ENCODE measurements around the gene ZBTB46. TPM values are rescaled to one million over a fixed set of nuclear protein-coding genes. Genes with fewer than 3 reads are reported as not detected.

The ZBTB46 gene
- total and polyA plus RNA-seq, 2 experiments from 2014 or later, result 2.0 to 4.0 TPM

DNA sequence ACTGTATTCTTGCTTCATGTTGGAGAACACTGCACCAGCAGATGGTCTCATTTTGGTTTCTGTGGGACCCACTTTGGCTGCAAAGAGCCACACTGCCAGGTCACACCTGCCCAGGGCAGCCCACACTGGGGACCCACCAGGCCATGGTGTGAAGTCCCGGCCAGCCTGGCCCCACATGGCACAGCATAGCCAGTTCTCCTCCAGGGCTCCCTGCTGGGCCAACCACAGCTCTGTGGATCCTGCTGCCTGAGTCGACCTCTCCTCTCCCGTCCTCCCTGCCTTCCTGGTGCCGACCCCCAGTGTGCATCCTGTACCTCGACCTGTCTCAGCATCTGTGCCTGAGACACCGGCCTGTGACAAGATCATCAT, 126.3 kb downstream of the ZBTB46 start:
- H3K36me3 ChIP-seq (replicated peaks; ENCODE audit: insufficient read depth, low read depth), result no peaks in the 10 kb centered on the region
- no peak overlapping the region for H3K27ac ChIP-seq
- no peaks in the 10 kb centered on the region for H3K9me2 ChIP-seq (replicated peaks; ENCODE audit: insufficient read depth)
- peaks cover 3% of the 10 kb centered on the region for H4K20me1 ChIP-seq (ENCODE audit: insufficient read depth, poor library complexity, severe bottlenecking)
- no peak overlapping the region for H3K4me3 ChIP-seq
- no peak for TF ChIP-seq EZH2phosphoT487 (IDR thresholded peaks at IDR 0.05; ENCODE audit: low read depth, severe bottlenecking, unreplicated experiment)
- no peak for TF ChIP-seq EZH2 (IDR thresholded peaks at IDR 0.05; ENCODE audit: borderline replicate concordance)
- TF ChIP-seq, protein P1, sequence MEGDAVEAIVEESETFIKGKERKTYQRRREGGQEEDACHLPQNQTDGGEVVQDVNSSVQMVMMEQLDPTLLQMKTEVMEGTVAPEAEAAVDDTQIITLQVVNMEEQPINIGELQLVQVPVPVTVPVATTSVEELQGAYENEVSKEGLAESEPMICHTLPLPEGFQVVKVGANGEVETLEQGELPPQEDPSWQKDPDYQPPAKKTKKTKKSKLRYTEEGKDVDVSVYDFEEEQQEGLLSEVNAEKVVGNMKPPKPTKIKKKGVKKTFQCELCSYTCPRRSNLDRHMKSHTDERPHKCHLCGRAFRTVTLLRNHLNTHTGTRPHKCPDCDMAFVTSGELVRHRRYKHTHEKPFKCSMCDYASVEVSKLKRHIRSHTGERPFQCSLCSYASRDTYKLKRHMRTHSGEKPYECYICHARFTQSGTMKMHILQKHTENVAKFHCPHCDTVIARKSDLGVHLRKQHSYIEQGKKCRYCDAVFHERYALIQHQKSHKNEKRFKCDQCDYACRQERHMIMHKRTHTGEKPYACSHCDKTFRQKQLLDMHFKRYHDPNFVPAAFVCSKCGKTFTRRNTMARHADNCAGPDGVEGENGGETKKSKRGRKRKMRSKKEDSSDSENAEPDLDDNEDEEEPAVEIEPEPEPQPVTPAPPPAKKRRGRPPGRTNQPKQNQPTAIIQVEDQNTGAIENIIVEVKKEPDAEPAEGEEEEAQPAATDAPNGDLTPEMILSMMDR (IDR thresholded peaks at IDR 0.05; ENCODE audit: poor library complexity), result no peak
- peaks cover 13% of the 10 kb centered on the region for H3K4me1 ChIP-seq (ENCODE audit: insufficient read depth)
- peaks cover 39% of the 10 kb centered on the region for H3K79me2 ChIP-seq
- H3K9me3 ChIP-seq (ENCODE audit: low read depth), result no peaks in the 10 kb centered on the region
- WGBS (ENCODE audit: low lambda C conversion rate, missing lambda C conversion rate), result 80% methylated on average over 6 of the region's 6 CpGs
- no peaks in the 10 kb centered on the region for H3K27me3 ChIP-seq
- H2AFZ ChIP-seq, result no peak overlapping the region
- no peak for DNase-seq (ENCODE audit: low spot score)
- no peak overlapping the region for H3K4me2 ChIP-seq

DNA sequence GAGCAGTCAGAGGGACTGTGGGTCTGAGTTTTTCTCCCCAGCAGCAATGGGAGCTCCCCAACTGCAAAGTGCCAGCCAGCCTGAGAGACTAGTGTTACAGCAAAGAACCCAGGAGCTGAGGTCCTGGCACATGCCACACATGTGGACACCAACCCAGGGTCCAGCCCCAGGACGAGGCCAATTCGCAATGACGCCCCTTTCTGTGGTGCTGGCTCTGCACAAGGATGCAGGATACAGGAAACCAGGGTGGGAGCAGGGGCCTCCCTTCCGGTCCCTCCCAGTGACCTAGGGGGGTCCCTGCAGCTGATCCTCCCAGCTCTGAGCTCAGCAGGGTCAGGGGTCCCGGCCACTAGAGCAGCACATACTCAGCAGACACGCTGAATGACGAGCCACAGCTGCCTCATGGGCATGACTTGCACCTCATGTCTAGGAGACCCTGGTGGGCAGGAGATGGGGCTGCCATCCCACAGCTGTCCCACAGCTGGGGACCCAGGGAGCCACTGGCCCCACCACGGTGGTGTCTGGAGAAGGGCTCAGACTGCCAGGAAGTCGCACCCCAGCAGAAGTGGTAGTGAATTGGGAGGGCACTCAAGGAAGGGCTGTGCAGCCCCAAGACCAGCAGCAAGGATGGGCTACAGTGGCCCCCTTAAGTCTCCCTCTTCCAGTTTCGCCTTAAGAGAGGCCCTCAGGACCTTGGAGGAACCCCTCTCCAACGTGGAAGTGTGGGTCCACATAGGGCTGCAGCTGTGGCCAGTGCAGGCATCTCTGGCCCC, 126.9 kb downstream of the ZBTB46 start:
- Histone ChIP-seq H3K9me3 (ENCODE audit: low read depth) (no peaks in the 10 kb centered on the region), H3K4me1 (ENCODE audit: insufficient read depth) (peaks cover 12% of the 10 kb centered on the region), H2AFZ (no peak overlapping the region), H3K27ac (no peak overlapping the region), H3K4me2 (no peak overlapping the region), H4K20me1 (ENCODE audit: insufficient read depth, poor library complexity, severe bottlenecking) (peaks cover 3% of the 10 kb centered on the region), H3K36me3 (replicated peaks; ENCODE audit: insufficient read depth, low read depth) (no peaks in the 10 kb centered on the region), H3K79me2 (peaks cover 33% of the 10 kb centered on the region), H3K27me3 (no peaks in the 10 kb centered on the region), H3K4me3 (no peak overlapping the region), H3K9me2 (replicated peaks; ENCODE audit: insufficient read depth) (no peaks in the 10 kb centered on the region)
- peak; percentile 3 for DNase-seq (ENCODE audit: low spot score)
- WGBS (ENCODE audit: low lambda C conversion rate, missing lambda C conversion rate), result 94% methylated on average over 11 of the region's 11 CpGs
- no peak for TF ChIP-seq EZH2 (IDR thresholded peaks at IDR 0.05; ENCODE audit: borderline replicate concordance)

DNA sequence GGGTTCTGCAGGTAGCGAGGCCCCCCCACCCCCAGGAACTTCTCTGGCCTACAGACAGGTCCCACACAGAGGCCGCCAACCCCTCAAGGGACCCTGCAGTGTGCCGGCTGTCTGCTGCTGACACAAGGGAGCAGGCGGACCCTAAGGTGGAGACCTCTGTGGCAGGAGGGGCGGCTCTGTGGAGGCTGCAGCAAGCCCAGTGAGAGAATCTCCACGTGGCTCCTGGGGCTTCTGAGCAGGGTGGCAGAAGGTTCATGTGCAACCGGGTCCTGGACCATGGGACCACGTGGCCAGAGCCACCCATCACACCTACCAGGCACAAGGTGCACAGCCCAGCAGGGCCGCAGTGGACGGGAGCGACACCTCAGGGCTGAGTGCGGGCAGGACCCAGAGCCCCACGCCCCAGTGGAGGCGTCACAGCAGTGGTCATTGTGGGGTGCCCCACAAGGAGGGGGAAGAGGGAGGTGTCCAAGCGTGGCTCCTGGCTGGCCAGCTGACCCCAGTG, 127.5 kb downstream of the ZBTB46 start:
- H3K79me2 ChIP-seq, result peaks cover 27% of the 10 kb centered on the region
- H3K27ac ChIP-seq, result no peak overlapping the region
- H3K4me3 ChIP-seq, result no peak overlapping the region
- DNase-seq (ENCODE audit: low spot score), result no peak
- TF ChIP-seq EZH2phosphoT487 (IDR thresholded peaks at IDR 0.05; ENCODE audit: low read depth, severe bottlenecking, unreplicated experiment), result no peak
- TF ChIP-seq, protein P1 (IDR thresholded peaks at IDR 0.05; ENCODE audit: poor library complexity), result no peak
- no peak for TF ChIP-seq EZH2 (IDR thresholded peaks at IDR 0.05; ENCODE audit: borderline replicate concordance)
- peaks cover 3% of the 10 kb centered on the region for H4K20me1 ChIP-seq (ENCODE audit: insufficient read depth, poor library complexity, severe bottlenecking)
- H3K9me3 ChIP-seq (ENCODE audit: low read depth), result no peaks in the 10 kb centered on the region
- no peak overlapping the region for H2AFZ ChIP-seq
- no peaks in the 10 kb centered on the region for H3K9me2 ChIP-seq (replicated peaks; ENCODE audit: insufficient read depth)
- 96% methylated on average over 15 of the region's 15 CpGs for WGBS (ENCODE audit: low lambda C conversion rate, missing lambda C conversion rate)
- H3K4me2 ChIP-seq, result no peak overlapping the region
- H3K4me1 ChIP-seq (ENCODE audit: insufficient read depth), result peaks cover 8% of the 10 kb centered on the region
- H3K36me3 ChIP-seq (replicated peaks; ENCODE audit: insufficient read depth, low read depth), result no peaks in the 10 kb centered on the region
- H3K27me3 ChIP-seq, result no peaks in the 10 kb centered on the region

DNA sequence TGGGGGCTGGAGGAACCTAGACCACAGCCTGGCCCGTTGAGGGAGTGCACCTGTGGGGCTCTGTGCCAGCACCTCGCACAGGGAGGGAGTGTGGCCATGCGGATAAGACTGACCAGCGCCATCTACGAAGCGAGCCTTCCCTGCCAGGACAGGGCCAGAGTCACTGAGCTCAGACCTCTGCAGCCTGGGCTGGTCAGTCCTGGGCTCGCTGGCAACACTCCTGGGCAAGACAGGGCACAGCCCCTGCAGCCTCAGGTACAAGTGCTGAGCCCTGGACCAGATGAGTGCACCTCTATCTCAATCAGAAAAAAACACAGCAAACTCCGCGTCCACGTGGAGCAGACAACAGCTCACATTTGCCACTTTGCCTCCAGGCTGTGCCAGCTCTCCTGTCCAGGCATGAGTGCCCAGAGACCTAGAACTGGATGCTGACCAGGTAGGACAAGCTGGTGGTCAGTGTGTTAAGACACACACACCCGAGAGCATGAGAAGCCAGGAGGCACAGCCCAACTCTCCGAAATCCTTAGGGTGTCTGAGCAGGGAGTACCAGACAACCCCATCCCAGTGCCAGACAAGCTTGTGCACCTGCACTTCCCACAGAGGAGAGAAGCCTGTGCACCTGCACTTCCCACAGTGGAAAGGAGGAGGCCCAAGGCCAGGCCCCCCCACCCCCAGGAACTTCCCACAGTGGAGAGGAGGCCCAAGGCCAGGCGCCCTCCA, 128.2 kb downstream of the ZBTB46 start:
- Histone ChIP-seq H3K27ac (no peak overlapping the region), H4K20me1 (ENCODE audit: insufficient read depth, poor library complexity, severe bottlenecking) (peaks cover 3% of the 10 kb centered on the region), H3K27me3 (no peaks in the 10 kb centered on the region), H3K36me3 (replicated peaks; ENCODE audit: insufficient read depth, low read depth) (no peaks in the 10 kb centered on the region), H3K4me3 (no peak overlapping the region), H3K4me2 (no peak overlapping the region), H3K4me1 (ENCODE audit: insufficient read depth) (peaks cover 8% of the 10 kb centered on the region), H2AFZ (no peak overlapping the region), H3K9me2 (replicated peaks; ENCODE audit: insufficient read depth) (no peaks in the 10 kb centered on the region), H3K79me2 (peaks cover 24% of the 10 kb centered on the region), H3K9me3 (ENCODE audit: low read depth) (no peaks in the 10 kb centered on the region)
- no peak for DNase-seq (ENCODE audit: low spot score)
- WGBS (ENCODE audit: low lambda C conversion rate, missing lambda C conversion rate), result 92% methylated on average over 13 of the region's 13 CpGs
- TF ChIP-seq EZH2phosphoT487 (IDR thresholded peaks at IDR 0.05; ENCODE audit: low read depth, severe bottlenecking, unreplicated experiment) (no peak), EZH2 (IDR thresholded peaks at IDR 0.05; ENCODE audit: borderline replicate concordance) (no peak)
- TF ChIP-seq, protein P1 (IDR thresholded peaks at IDR 0.05; ENCODE audit: poor library complexity), result no peak

Data from hepatocyte (in vitro differentiated cells).